ENCODE results near the gene MYCBPAP.

The MYCBPAP gene

DNA sequence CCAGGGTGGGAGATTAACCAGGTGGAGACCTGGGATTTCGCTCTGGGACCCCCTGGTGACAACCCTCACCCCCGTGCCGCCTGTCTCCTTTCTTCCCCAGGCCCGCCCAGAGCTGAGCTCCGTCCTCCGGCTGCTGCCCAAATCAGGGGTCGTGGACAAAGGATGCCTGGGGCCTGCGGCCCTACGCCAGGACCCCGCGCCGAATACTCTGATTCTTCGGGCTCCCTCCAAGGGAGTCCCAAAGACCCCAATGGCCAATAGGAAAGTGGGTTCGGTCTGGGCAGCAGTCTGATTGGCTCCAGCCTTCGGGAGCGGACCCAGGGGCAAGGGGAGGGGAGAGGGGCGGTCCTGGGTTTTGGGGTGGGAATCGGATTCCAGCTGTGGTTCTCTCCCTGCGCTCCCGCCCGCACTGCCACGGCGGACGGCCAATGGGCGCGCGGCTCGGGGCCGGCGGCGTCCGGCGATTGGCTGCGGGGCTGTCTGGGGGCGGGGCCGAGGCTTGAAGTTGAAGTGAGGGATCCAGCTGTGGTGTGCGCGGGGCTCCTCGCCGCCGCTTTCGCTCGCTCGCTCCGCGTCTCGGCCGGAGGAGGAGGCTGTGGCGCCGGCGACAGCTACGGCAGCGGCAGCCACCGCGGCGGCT is 52.1 kb downstream of the MYCBPAP start, which contains the start of gene CACNA1G:
TSS of gene CACNA1G (plus strand) at position 531 of the 640 bp plus-strand sequence. CDS start 745 bp downstream, outside the sequence.
- H3K4me2 ChIP-seq (ENCODE audit: low read depth, low read length): peak within 1 kb of the TSS; percentile 99
- H3K79me2 ChIP-seq (ENCODE audit: low read length): no peaks in the 10 kb centered on the region
- TF ChIP-seq EZH2phosphoT487 (IDR thresholded peaks at IDR 0.05; ENCODE audit: low read length) (no peak), EZH2 (optimal IDR thresholded peaks at IDR 0.05; ENCODE audit: low read depth, low read length) (no peak)
- TF ChIP-seq, protein P1, sequence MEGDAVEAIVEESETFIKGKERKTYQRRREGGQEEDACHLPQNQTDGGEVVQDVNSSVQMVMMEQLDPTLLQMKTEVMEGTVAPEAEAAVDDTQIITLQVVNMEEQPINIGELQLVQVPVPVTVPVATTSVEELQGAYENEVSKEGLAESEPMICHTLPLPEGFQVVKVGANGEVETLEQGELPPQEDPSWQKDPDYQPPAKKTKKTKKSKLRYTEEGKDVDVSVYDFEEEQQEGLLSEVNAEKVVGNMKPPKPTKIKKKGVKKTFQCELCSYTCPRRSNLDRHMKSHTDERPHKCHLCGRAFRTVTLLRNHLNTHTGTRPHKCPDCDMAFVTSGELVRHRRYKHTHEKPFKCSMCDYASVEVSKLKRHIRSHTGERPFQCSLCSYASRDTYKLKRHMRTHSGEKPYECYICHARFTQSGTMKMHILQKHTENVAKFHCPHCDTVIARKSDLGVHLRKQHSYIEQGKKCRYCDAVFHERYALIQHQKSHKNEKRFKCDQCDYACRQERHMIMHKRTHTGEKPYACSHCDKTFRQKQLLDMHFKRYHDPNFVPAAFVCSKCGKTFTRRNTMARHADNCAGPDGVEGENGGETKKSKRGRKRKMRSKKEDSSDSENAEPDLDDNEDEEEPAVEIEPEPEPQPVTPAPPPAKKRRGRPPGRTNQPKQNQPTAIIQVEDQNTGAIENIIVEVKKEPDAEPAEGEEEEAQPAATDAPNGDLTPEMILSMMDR (IDR thresholded peaks at IDR 0.05; ENCODE audit: low read length): no peak
- peaks cover 73% of the 10 kb centered on the region for H3K27me3 ChIP-seq (replicated peaks; ENCODE audit: insufficient read depth, low read length)
- no peaks in the 10 kb centered on the region for H3F3A ChIP-seq (ENCODE audit: insufficient read depth, low read length)
- H3K4me1 ChIP-seq (ENCODE audit: low read length): peaks cover 8% of the 10 kb centered on the region
- no peaks in the 10 kb centered on the region for H3K36me3 ChIP-seq (replicated peaks; ENCODE audit: insufficient read depth, low read length)
- H3K9me3 ChIP-seq (replicated peaks; ENCODE audit: insufficient read depth, low read length): no peaks in the 10 kb centered on the region
- H3K27ac ChIP-seq (ENCODE audit: low read length): no peak within 1 kb of the TSS
- peak within 1 kb of the TSS; percentile 65 for H3K4me3 ChIP-seq (ENCODE audit: low read length)
- no peak within 1 kb of the TSS for H3K9ac ChIP-seq (ENCODE audit: low read length)
- peak; percentile 88 for DNase-seq
- H4K20me1 ChIP-seq (ENCODE audit: insufficient read depth, low read length): no peaks in the 10 kb centered on the region
- no peaks in the 10 kb centered on the region for H3K9me2 ChIP-seq (replicated peaks; ENCODE audit: insufficient read depth, low read length)
- H2AFZ ChIP-seq (ENCODE audit: low read length): peak within 1 kb of the TSS; percentile 74

- Histone ChIP-seq H3K9me3 (replicated peaks; ENCODE audit: insufficient read depth, low read length) (no peaks in the 10 kb centered on the region), H3K79me2 (ENCODE audit: low read length) (no peaks in the 10 kb centered on the region), H4K20me1 (ENCODE audit: insufficient read depth, low read length) (no peaks in the 10 kb centered on the region), H3K36me3 (replicated peaks; ENCODE audit: insufficient read depth, low read length) (no peaks in the 10 kb centered on the region), H3K4me1 (ENCODE audit: low read length) (peaks cover 8% of the 10 kb centered on the region), H3K9ac (ENCODE audit: low read length) (no peak overlapping the region), H3K4me3 (ENCODE audit: low read length) (peak overlapping the region; percentile 65), H2AFZ (ENCODE audit: low read length) (0 out of 2 replicates have a peak overlapping the region, but pooled peaks have one; percentile 74), H3K9me2 (replicated peaks; ENCODE audit: insufficient read depth, low read length) (no peaks in the 10 kb centered on the region), H3K27me3 (replicated peaks; ENCODE audit: insufficient read depth, low read length) (peaks cover 81% of the 10 kb centered on the region), H3F3A (ENCODE audit: insufficient read depth, low read length) (no peaks in the 10 kb centered on the region), H3K27ac (ENCODE audit: low read length) (no peak overlapping the region), H3K4me2 (ENCODE audit: low read depth, low read length) (peak overlapping the region; percentile 99)
- no peak for DNase-seq
- peak; percentile 99 for TF ChIP-seq EZH2 (optimal IDR thresholded peaks at IDR 0.05; ENCODE audit: low read depth, low read length)
- TF ChIP-seq EZH2phosphoT487 (IDR thresholded peaks at IDR 0.05; ENCODE audit: low read length): 0 out of 2 replicates have a peak, but pooled peaks have one; percentile 40
- TF ChIP-seq, protein P1 (IDR thresholded peaks at IDR 0.05; ENCODE audit: low read length): no peak
Observed at GRCh38 chr17:50560931-50561745, 52.9 kb downstream of the MYCBPAP start.

DNA sequence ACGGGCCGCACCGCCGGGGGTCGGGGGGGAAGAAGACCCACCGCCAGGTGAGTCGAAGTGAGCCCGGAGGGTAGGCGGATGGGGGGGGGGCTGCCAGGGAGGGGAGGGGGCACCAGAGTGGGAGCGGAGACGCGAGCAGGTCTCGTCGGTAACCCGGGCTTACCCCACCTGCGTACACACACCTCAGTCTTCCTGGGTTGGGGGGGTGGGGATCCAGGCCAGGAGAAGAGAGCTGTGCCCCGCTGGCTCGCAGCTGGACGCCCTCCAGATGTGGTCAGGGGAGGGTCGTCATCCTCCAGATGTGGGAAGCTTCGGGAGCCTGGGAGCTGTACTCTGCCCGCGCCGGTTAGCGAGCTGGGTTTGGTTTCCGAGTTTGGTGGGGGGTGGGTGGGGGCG is 53.5 kb downstream of the MYCBPAP start:
- H3K27ac ChIP-seq (ENCODE audit: low read length): no peak overlapping the region
- H3K79me2 ChIP-seq (ENCODE audit: low read length): no peaks in the 10 kb centered on the region
- H4K20me1 ChIP-seq (ENCODE audit: insufficient read depth, low read length): no peaks in the 10 kb centered on the region
- H3K27me3 ChIP-seq (replicated peaks; ENCODE audit: insufficient read depth, low read length): peaks cover 87% of the 10 kb centered on the region
- H3K4me1 ChIP-seq (ENCODE audit: low read length): peaks cover 8% of the 10 kb centered on the region
- DNase-seq: no peak
- no peaks in the 10 kb centered on the region for H3F3A ChIP-seq (ENCODE audit: insufficient read depth, low read length)
- no peak overlapping the region for H3K9ac ChIP-seq (ENCODE audit: low read length)
- H3K4me2 ChIP-seq (ENCODE audit: low read depth, low read length): no peak overlapping the region
- no peak overlapping the region for H3K4me3 ChIP-seq (ENCODE audit: low read length)
- no peaks in the 10 kb centered on the region for H3K9me3 ChIP-seq (replicated peaks; ENCODE audit: insufficient read depth, low read length)
- H3K9me2 ChIP-seq (replicated peaks; ENCODE audit: insufficient read depth, low read length): no peaks in the 10 kb centered on the region
- TF ChIP-seq, protein P1 (IDR thresholded peaks at IDR 0.05; ENCODE audit: low read length): no peak
- no peak for TF ChIP-seq EZH2phosphoT487 (IDR thresholded peaks at IDR 0.05; ENCODE audit: low read length)
- TF ChIP-seq EZH2 (optimal IDR thresholded peaks at IDR 0.05; ENCODE audit: low read depth, low read length): no peak
- H3K36me3 ChIP-seq (replicated peaks; ENCODE audit: insufficient read depth, low read length): no peaks in the 10 kb centered on the region
- no peak overlapping the region for H2AFZ ChIP-seq (ENCODE audit: low read length)
